IPS-NIHi7 (cell line): ENCODE results near the gene KRT74.
A peak's percentile ranks its signal among the peaks of the same experiment; 100 is the strongest.

ENCODE experiments used
- DNase-seq: peaks from one replicate; pipeline ENCODE4 v3.0.0; 2012; ENCODE audit warnings: mixed read lengths; ENCODE audit errors: extremely low spot score

The KRT74 gene

DNA sequence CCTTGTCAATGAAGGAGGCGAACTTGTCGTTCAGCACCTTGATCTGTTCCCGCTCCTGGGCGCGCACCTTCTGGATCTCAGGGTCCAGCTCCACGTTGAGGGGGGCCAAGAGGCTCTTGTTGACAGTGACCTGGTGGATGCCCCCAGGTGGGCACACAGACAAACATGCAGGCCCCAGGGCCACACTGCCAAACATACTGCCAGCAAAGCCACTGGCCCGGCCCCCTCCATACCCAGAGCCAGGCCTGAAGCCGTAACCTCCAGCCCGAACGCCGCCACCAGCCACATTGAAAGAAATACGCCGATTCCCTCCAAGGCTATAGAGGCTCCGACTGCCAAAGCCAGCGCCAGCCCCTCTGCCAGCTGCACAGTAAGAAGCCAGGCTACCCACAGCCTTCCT lies 337 bp downstream of the KRT74 start:
- DNase-seq = no peak

- DNase-seq = no peak
Observed at GRCh38 chr12:52570511-52570910, 3.1 kb downstream of the KRT74 start.

- no peak for DNase-seq
Observed at GRCh38 chr12:52568111-52568510, 5.5 kb downstream of the KRT74 start.

- no peak for DNase-seq
Observed at GRCh38 chr12:52566847-52567291, 6.8 kb downstream of the KRT74 start.

DNA sequence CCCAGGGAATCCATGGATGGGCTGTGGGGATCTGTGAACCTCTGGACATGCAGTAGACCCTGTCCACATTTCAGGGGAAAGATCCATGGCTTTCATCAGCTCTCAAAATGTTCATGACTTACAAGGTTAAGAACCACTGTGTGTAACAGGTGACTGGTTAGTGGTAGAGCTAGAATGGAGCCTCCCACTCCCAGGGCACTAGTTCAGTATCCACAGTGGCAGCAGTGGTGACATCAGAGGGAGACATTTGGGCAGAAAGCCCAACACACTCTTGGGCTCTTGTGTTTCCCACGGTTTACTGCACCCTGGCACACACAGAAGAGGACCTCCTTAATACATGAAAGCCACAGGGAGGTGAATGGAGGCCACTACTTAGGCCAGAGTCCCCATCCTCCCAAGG lies 9.1 kb downstream of the KRT74 start:
- DNase-seq = no peak

GRCh38 chr12:52561880-52562449 lies 11.7 kb downstream of the KRT74 start:
- DNase-seq = peak; percentile 56

DNA sequence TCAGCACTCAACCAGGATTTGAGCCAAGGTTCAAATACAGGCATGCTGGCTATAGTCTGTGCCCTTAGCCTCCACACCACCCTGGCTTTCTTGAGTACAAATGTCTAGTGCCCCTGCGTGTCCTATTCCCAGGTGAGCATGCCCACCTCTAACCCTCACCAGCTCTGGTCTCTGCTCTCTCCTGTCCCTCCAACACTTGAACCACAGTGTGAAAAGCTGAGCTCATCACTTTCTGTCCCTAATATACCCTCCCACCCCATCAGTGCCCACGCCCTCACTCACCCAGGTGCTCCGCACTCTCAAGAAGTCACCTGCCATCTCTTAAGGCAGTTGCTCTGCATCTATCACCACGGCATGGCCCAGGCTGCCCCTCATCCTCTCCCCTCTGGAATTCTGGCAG lies 13.7 kb downstream of the KRT74 start:
- DNase-seq = no peak

- no peak for DNase-seq
Observed at GRCh38 chr12:52558781-52559445, 14.7 kb downstream of the KRT74 start.

- DNase-seq = no peak
Observed at GRCh38 chr12:52557476-52557875, 16.2 kb downstream of the KRT74 start.

GRCh38 chr12:52555577-52555976 lies 18.1 kb downstream of the KRT74 start:
- no peak for DNase-seq

- no peak for DNase-seq
Observed at GRCh38 chr12:52552681-52553195, 20.9 kb downstream of the KRT74 start, which contains the start of gene KRT71. TSS of gene KRT71 (minus strand) at chr12:52553145. CDS start at chr12:52553077, 68 bp downstream.

- no peak for DNase-seq
Observed at GRCh38 chr12:52552055-52552454, 21.6 kb downstream of the KRT74 start.

GRCh38 chr12:52551216-52551865 lies 22.3 kb downstream of the KRT74 start:
- no peak for DNase-seq

GRCh38 chr12:52546126-52546525 lies 27.5 kb downstream of the KRT74 start:
- no peak for DNase-seq

DNA sequence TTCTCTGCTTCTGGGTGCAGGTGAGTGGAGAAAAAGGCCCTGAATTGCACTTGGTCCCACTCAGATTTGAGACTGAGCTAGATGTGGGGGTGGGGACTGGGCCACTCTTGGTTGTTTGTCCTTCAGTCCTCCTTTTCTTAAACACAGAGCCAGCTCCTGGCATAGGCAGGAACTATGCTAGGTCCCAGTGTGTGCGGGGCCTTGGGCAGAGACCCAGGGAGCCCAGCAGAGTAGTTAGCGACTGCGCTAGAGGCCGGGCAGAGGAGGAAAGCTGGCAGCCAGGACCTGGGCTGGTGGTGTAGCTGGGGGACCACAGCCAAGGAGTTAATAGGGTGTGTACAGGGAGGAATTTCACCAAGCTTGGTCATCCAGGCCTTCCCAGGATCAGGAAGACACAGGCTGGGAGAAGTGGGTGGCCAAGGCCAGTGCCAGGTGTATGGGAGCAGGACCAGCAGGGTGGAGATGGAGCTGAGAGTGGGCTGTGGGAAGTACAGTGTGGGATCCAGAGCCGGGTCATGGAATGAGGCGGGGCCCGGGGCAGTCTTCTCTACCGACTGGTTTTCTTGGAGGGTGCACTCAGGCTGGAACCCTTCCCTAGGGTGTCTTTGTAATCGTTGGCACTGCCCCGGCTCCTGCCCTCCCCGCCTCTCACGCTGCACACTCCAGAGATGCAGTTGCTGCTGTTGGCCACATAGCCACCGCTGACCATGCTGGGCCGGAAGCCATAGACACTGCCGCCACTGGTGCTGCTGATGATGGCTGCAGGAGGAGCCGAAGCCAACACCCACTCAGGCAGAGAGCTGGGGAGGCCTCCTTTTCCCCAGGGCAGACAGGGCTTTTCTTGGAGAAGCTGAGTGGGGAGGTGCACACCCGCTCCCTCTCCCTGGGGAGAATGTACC lies 29.4 kb downstream of the KRT74 start:
- DNase-seq = no peak

DNA sequence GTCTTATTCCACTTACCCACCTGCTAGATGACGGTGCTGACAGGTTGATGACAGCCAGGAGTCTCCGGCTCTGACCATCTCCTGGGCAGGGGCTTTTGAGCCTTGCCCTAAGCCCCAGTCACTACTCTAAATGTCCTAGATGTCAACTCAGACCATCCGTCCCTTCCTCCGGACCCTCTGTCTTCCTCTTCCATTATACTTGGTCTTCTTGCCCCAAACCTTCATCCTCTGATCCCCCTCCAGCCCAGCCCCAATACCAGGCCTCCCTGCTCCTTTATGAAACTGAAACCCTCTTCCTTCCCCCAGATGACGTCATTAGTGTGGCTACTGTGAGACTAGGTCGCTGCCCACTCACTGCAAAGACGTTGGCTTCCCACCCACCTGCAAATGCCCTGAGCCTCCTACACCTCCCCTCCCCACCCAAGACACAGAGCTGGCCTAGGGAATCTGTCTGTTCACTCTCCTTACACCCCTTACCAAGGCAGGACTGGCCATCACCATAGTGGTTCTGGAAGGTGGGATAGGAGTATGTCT lies 30.8 kb downstream of the KRT74 start:
- DNase-seq = no peak

DNA sequence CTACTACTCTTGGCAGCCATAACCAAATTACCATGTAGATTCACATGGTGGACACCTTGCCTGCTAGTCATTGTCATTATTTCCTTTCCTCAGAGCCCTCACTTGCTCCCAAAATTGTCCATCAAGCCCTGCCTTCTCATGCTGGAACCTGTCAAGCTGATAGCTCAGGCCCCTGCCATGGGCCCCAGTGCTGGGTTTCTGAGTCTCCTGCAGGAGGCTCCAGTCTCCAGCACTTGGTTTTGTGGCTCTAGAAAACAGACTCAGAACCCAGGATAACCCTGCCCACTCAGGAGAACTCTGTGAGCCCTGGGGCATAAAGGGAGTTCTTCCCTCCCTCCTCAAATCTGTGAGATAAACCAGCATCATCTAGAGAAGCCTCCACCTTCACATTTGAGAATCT lies 31.5 kb downstream of the KRT74 start:
- DNase-seq = no peak

DNA sequence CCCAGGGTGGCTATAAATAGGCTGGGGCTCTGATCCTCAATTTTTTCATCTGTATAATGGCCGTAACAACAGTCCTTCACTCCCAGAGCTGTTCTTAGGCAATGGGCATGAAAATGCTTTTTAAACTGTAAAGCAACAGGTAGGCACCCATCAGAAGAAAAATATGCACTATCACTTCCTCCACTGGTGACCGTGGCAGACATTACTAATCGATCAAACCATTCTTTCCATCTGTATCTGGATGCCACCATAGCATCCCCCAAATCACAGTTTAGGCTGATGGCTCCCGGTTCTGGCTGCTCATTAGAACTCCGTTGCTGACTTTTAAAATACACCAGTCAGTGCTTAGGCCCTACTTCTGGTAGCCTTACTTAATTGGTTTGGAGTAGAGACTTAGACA lies 31.9 kb downstream of the KRT74 start:
- no peak for DNase-seq

- no peak for DNase-seq
Observed at GRCh38 chr12:52540531-52540930, 33.1 kb downstream of the KRT74 start.

GRCh38 chr12:52539821-52540173 lies 33.8 kb downstream of the KRT74 start:
- DNase-seq = no peak

- no peak for DNase-seq
Observed at GRCh38 chr12:52539083-52539820, 34.4 kb downstream of the KRT74 start.
